T-cell (primary cell): Measurements from ENCODE around the gene TUFT1. TPM values are rescaled to one million over a fixed set of nuclear protein-coding genes. Genes with fewer than 3 reads are reported as not detected.

Experiments used
- ATAC-seq, 4 experiments: fragments of 200-7000 bp in 3 of 4; fragments of 150-1000 bp in 1 of 4; cut with Tn5 transposase; replicated peaks in 1 of 4; 1 replicate in 3 of 4; 2 replicates in 1 of 4; pipeline ENCODE4 v1.10.0; 2021; ENCODE audit warnings: moderate library complexity in 3 of 4, mild to moderate bottlenecking in 2 of 4, moderate number of reproducible peaks in 1 of 4
- CTCF ChIA-PET, 2 donors: fragments of 300-600 bp; sonication (Branson Sonifier 250); formaldehyde crosslinking; loops; one replicate each; lab custom pipeline; 2022; ENCODE audit warnings: antibody characterized with exemption in 2 of 2; lab: Charles Lee
- POLR2A ChIA-PET, 2 donors: fragments of 300-600 bp; sonication (Branson Sonifier 250); formaldehyde crosslinking; loops; one replicate each; lab custom pipeline; 2022; ENCODE audit warnings: antibody characterized with exemption in 2 of 2; lab: Charles Lee
- DNase-seq, 35 experiments: peaks; one replicate each; pipeline versions ENCODE4 v3.0.0 to v3.0.0-alpha.2; 2013 to 2023
- H3K27ac ChIP-seq: one replicate; pipeline ENCODE4 v1.5.1; 2013; ENCODE audit warnings: low read length
- H3K27me3 ChIP-seq, 2 experiments: replicated peaks in 1 of 2; 1 replicate in 1 of 2; 2 replicates in 1 of 2; pipeline versions ENCODE4 v1.6.1 to v1.7.0; 2013; ENCODE audit warnings: low read length in 1 of 2, mixed read lengths in 1 of 2; ENCODE audit not compliant: control insufficient read depth in 2 of 2, insufficient read depth in 2 of 2; ENCODE audit errors: extremely low read depth in 1 of 2
- H3K36me3 ChIP-seq, 2 donors: 1 replicate in 1 of 2; 2 replicates in 1 of 2; pipeline versions ENCODE4 v1.6.1 to v1.7.0; 2013; ENCODE audit warnings: low read length in 1 of 2; ENCODE audit not compliant: control insufficient read depth in 2 of 2, insufficient read depth in 1 of 2; ENCODE audit errors: extremely low read depth in 1 of 2
- H3K4me1 ChIP-seq, 2 experiments: 1 replicate in 1 of 2; 2 replicates in 1 of 2; pipeline versions ENCODE4 v1.6.1 to v1.7.0; 2013; ENCODE audit warnings: low read length in 2 of 2, mixed read lengths in 1 of 2; ENCODE audit not compliant: insufficient read depth in 2 of 2, control insufficient read depth in 1 of 2; ENCODE audit errors: extremely low read depth in 1 of 2
- H3K4me3 ChIP-seq, 2 donors: 1 replicate in 1 of 2; 2 replicates in 1 of 2; pipeline versions ENCODE4 v1.5.1 to v1.7.0; 2013; ENCODE audit warnings: mild to moderate bottlenecking in 2 of 2, low read length in 1 of 2, moderate library complexity in 1 of 2; ENCODE audit not compliant: control insufficient read depth in 1 of 2; ENCODE audit errors: extremely low read depth in 1 of 2
- H3K9me3 ChIP-seq: 2 replicates; pipeline ENCODE4 v1.7.0; 2013
- H3K27ac Mint-ChIP-seq, 2 donors: one replicate each; pipeline ENCODE4 v1.8.0; 2020 to 2021; ENCODE audit warnings: mild to moderate bottlenecking in 2 of 2, mixed read lengths in 2 of 2
- H3K27me3 Mint-ChIP-seq, 2 donors: one replicate each; pipeline ENCODE4 v1.8.0; 2021 to 2022; ENCODE audit warnings: mixed read lengths in 2 of 2
- H3K36me3 Mint-ChIP-seq: one replicate; pipeline ENCODE4 v1.8.0; 2021; ENCODE audit warnings: mixed read lengths
- H3K4me1 Mint-ChIP-seq, 3 donors: one replicate each; pipeline ENCODE4 v1.8.0; 2020 to 2022; ENCODE audit warnings: mixed read lengths in 3 of 3, mild to moderate bottlenecking in 1 of 3
- H3K4me3 Mint-ChIP-seq, 3 donors: one replicate each; pipeline ENCODE4 v1.8.0; 2020 to 2022; ENCODE audit warnings: mild to moderate bottlenecking in 3 of 3, mixed read lengths in 3 of 3, moderate library complexity in 3 of 3
- H3K9me3 Mint-ChIP-seq, 3 donors: one replicate each; pipeline ENCODE4 v1.8.0; 2020 to 2022; ENCODE audit warnings: mixed read lengths in 3 of 3
- WGBS: methylation state at CpG from one replicate; pipeline ENCODE4 v1.1.5; 2013; ENCODE audit warnings: missing lambda C conversion rate; ENCODE audit not compliant: insufficient coverage; 5-methylcytosine and 5-hydroxymethylcytosine counted together
- total RNA-seq, 35 experiments: library from RNA in 6 of 35; stranded (reverse) in 6 of 35; fragments of 120-200 nt in 1 of 35; gene quantifications; one replicate each; pipeline versions ENCODE4 v1.2.1 to v1.2.4 and lab custom pipeline; 2013 to 2026

TUFT1 gene
- total RNA-seq, 5 donors from 2014 or later (not counting 1 experiment from before 2014, with no cell fraction given) = 2.8 to 5.5 (median 4.3) TPM

DNA sequence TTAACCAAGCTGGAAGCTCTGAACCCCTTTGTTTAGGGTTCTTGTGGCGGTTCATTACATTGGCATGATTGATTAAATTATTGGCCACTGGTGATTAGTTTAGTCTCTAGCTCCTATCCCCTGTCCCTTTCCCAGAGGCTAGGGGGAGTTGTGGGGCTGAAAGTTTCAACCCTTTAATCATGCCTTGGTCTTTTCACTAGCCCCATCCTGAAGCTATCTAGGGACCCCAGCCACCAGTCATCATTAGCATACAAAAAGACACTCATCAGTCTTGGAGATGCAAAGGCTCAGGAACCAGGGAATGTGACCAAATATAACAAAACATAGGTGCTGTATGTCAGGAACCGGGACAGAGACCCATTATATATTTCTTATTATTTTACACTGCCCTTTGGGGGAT lies 37.1 kb downstream of the TUFT1 start:
- Histone ChIP-seq H3K4me3 (no peak overlapping the region), H3K27me3 (no peaks in the 10 kb centered on the region), H3K27ac (no peak overlapping the region), H3K36me3 (no peaks in the 10 kb centered on the region), H3K4me1 (no peaks in the 10 kb centered on the region), H3K9me3 (no peaks in the 10 kb centered on the region)
- no peak for DNase-seq
- no peak for ATAC-seq
- H3K4me1 Mint-ChIP-seq = no peaks in the 10 kb centered on the region
- H3K27me3 Mint-ChIP-seq = no peaks in the 10 kb centered on the region
- WGBS = no CpG with 5 or more reads among the region's 2 CpGs
- no peak overlapping the region for H3K4me3 Mint-ChIP-seq
- H3K27ac Mint-ChIP-seq = no peak overlapping the region
- ChIA-PET CTCF (no interaction called here), POLR2A (no interaction called here)
- H3K9me3 Mint-ChIP-seq = no peaks in the 10 kb centered on the region
- peaks cover 7% of the 10 kb centered on the region for H3K36me3 Mint-ChIP-seq

DNA sequence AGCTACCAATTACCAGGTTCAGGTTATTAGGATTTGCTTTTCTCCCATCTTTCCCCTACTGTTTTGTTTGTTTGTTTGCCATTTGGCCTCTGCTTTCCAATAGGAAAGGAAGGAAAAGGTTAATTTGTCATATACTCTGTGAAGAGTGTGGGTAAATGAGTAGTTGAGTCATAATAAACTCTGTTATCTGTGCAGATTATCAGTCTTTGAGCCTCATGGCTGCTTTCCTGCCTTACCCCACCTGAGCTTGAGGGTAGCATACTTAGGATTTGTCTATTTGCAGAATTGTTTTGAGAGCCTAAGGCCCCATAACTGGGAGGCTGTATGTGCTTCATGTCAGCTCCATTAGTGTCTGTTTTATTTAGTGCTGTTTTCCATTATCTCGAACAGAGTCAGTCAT lies 38.8 kb downstream of the TUFT1 start:
- no peak for DNase-seq
- H3K36me3 Mint-ChIP-seq = peaks cover 7% of the 10 kb centered on the region
- H3K4me3 ChIP-seq = no peak overlapping the region
- H3K9me3 Mint-ChIP-seq = no peaks in the 10 kb centered on the region
- ChIA-PET POLR2A (interaction anchor here in 1 of 2 donors (0.6 kb wide), 1 partner anchor 14 kb away, joined by 3 read pairs; no protein-coding TSS in a partner anchor), CTCF (no interaction called here)
- no peak overlapping the region for H3K4me3 Mint-ChIP-seq
- H3K36me3 ChIP-seq = no peaks in the 10 kb centered on the region
- no peaks in the 10 kb centered on the region for H3K4me1 Mint-ChIP-seq
- no CpG with 5 or more reads among the region's 1 CpG for WGBS
- H3K27ac Mint-ChIP-seq = no peak overlapping the region
- no peaks in the 10 kb centered on the region for H3K27me3 ChIP-seq
- no peaks in the 10 kb centered on the region for H3K4me1 ChIP-seq
- H3K9me3 ChIP-seq = no peaks in the 10 kb centered on the region
- H3K27me3 Mint-ChIP-seq = no peaks in the 10 kb centered on the region
- ATAC-seq = no peak
- no peak overlapping the region for H3K27ac ChIP-seq

DNA sequence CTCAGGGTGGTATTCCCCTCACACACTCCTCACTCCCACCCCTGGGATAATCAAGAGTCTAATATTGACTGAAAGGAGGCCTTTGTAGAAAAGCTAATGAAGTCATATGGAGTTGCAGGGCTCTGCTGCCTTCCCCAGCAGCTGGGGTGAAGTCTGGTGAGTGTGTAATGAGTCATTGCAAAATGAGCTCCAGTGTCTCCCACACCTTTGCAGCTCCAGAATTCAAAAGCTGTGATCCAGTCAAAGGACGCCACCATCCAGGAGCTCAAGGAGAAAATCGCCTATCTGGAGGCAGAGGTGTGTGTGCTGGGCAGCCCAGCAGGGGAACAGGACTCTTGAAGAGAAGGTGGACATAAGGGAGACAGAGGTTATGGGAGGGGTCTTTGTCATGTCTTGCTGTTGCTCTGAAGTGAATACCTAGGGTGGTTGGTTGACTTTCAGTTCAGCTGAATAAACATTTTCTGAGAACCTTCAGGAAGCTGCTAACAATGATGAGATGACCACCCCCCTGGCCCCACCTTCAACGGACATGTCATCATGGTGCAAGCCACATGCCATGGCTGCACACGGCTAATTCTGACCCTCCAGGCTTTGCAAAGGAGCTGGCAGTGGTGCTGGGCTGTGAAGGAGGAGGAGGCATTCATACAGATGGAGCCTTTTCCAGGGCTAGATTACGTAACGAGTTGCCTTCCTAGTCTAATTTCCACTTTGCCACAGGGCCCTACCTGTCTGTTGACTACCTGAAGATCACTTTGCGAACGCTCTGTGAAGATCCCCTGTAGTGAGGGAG lies 39.5 kb downstream of the TUFT1 start:
- Mint-ChIP-seq H3K4me3 (no peak overlapping the region), H3K27ac (no peak overlapping the region), H3K36me3 (peaks cover 3% of the 10 kb centered on the region), H3K9me3 (no peaks in the 10 kb centered on the region), H3K4me1 (no peaks in the 10 kb centered on the region), H3K27me3 (no peaks in the 10 kb centered on the region)
- CTCF ChIA-PET = interaction anchor here (0.5 to 0.6 kb wide), 3 partner anchors 72 to 129 kb away, joined by 3 to 7 read pairs (median 4); no protein-coding TSS in a partner anchor
- DNase-seq = no peak
- H3K9me3 ChIP-seq = no peaks in the 10 kb centered on the region
- ATAC-seq = no peak
- H3K27me3 ChIP-seq = no peaks in the 10 kb centered on the region
- no peak overlapping the region for H3K4me3 ChIP-seq
- POLR2A ChIA-PET = no interaction called here
- H3K36me3 ChIP-seq = no peaks in the 10 kb centered on the region
- no peaks in the 10 kb centered on the region for H3K4me1 ChIP-seq
- WGBS = 100% methylated on average over 4 of the region's 8 CpGs
- no peak overlapping the region for H3K27ac ChIP-seq

DNA sequence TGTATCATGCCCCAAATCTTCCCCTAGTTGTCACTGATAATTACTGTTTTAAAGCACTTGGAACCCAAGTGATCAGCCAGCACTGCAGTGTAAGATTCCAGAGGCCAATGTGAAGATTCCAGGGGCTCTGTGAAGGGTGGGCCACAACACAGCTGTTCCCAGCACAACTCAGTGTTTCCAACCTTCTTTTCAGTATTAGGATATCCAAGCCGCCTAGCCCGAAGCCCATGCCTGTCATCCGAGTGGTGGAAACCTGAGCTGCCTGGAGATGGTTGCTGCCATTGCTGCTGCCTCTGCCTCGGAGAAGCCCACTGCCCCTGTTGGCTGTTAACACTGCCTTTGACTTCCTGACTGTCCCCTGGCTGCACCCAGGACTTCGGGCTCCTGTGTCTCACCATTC lies 41.3 kb downstream of the TUFT1 start:
- POLR2A ChIA-PET = no interaction called here
- H3K27me3 Mint-ChIP-seq = no peaks in the 10 kb centered on the region

DNA sequence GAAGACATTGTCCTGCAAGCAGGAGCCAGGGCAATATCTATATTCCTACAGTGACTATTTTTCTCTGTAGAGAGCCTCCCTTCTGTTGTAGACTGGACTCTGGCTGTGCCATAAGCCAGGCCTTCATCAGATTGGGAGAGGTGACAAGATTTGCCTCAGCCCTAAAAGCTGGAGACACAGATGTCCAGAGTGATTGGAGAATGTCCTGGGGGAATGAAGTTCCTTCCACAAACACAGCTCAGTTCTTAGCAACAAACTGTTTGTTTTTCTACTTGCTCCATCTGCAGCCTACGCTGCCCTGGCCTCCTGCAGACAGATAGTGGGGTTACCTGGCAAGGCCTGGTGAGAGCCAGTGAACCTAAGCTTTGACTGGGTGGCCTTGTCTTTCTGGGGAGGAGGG lies 41.8 kb downstream of the TUFT1 start:
- DNase-seq (no peak), ATAC-seq (no peak)
- H3K27ac Mint-ChIP-seq = no peak overlapping the region
- Histone ChIP-seq H3K27ac (no peak overlapping the region), H3K9me3 (no peaks in the 10 kb centered on the region), H3K36me3 (no peaks in the 10 kb centered on the region), H3K4me1 (no peaks in the 10 kb centered on the region), H3K4me3 (no peak overlapping the region), H3K27me3 (no peaks in the 10 kb centered on the region)
- H3K36me3 Mint-ChIP-seq = no peaks in the 10 kb centered on the region
- no peak overlapping the region for H3K4me3 Mint-ChIP-seq
- H3K4me1 Mint-ChIP-seq = no peaks in the 10 kb centered on the region
- no peaks in the 10 kb centered on the region for H3K27me3 Mint-ChIP-seq
- no peaks in the 10 kb centered on the region for H3K9me3 Mint-ChIP-seq
- ChIA-PET POLR2A (no interaction called here), CTCF (interaction anchor here in 1 of 2 donors (0.5 kb wide), 1 partner anchor 135 kb away, joined by 6 read pairs; no protein-coding TSS in a partner anchor)
- WGBS = no CpG with 5 or more reads among the region's 1 CpG

More for the DNA sequence above, 41.3 kb downstream of the TUFT1 start:
- CTCF ChIA-PET = interaction anchor here in 1 of 2 donors (0.5 kb wide), 1 partner anchor 134 kb away, joined by 6 read pairs; no protein-coding TSS in a partner anchor
- H3K36me3 Mint-ChIP-seq = no peaks in the 10 kb centered on the region
- no peaks in the 10 kb centered on the region for H3K9me3 ChIP-seq
- H3K4me3 Mint-ChIP-seq = no peak overlapping the region
- ATAC-seq = no peak
- H3K4me3 ChIP-seq = no peak overlapping the region
- H3K36me3 ChIP-seq = no peaks in the 10 kb centered on the region
- 88% methylated on average over 5 of the region's 5 CpGs for WGBS
- H3K27me3 ChIP-seq = no peaks in the 10 kb centered on the region
- no peaks in the 10 kb centered on the region for H3K9me3 Mint-ChIP-seq
- H3K27ac ChIP-seq = no peak overlapping the region
- H3K27ac Mint-ChIP-seq = no peak overlapping the region
- H3K4me1 Mint-ChIP-seq = no peaks in the 10 kb centered on the region
- H3K4me1 ChIP-seq = no peaks in the 10 kb centered on the region
- DNase-seq = no peak

DNA sequence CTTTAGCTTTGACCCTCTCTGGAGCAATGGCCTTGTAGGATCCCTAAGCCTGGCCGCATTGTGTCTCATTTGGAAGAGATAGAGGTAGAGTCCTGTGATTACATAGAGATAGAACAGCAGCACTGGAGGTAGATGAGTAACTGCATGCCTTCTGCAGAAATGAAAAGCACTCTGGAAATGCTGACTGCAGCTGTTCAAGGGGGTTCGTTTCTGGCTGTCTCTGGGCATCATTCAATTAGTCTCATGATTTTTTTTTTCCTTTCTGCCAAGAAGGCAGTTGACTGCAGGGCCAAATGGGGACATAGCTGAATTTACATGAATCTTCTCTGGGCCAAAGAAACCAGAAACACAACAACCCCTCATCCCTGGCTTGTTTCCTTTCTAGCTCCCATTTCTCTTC lies 43.7 kb downstream of the TUFT1 start:
- Histone ChIP-seq H3K27me3 (no peaks in the 10 kb centered on the region), H3K27ac (no peak overlapping the region), H3K4me3 (no peak overlapping the region), H3K36me3 (no peaks in the 10 kb centered on the region), H3K9me3 (no peaks in the 10 kb centered on the region), H3K4me1 (no peaks in the 10 kb centered on the region)
- no peaks in the 10 kb centered on the region for H3K9me3 Mint-ChIP-seq
- no peak overlapping the region for H3K4me3 Mint-ChIP-seq
- no peak for DNase-seq
- CTCF ChIA-PET = no interaction called here
- no peaks in the 10 kb centered on the region for H3K27me3 Mint-ChIP-seq
- no peak overlapping the region for H3K27ac Mint-ChIP-seq
- WGBS = 87% methylated on average over 2 of the region's 2 CpGs
- H3K36me3 Mint-ChIP-seq = no peaks in the 10 kb centered on the region
- POLR2A ChIA-PET = no interaction called here
- no peaks in the 10 kb centered on the region for H3K4me1 Mint-ChIP-seq
- ATAC-seq = no peak
